ENCODE results near the gene FADS1.

The FADS1 gene

DNA sequence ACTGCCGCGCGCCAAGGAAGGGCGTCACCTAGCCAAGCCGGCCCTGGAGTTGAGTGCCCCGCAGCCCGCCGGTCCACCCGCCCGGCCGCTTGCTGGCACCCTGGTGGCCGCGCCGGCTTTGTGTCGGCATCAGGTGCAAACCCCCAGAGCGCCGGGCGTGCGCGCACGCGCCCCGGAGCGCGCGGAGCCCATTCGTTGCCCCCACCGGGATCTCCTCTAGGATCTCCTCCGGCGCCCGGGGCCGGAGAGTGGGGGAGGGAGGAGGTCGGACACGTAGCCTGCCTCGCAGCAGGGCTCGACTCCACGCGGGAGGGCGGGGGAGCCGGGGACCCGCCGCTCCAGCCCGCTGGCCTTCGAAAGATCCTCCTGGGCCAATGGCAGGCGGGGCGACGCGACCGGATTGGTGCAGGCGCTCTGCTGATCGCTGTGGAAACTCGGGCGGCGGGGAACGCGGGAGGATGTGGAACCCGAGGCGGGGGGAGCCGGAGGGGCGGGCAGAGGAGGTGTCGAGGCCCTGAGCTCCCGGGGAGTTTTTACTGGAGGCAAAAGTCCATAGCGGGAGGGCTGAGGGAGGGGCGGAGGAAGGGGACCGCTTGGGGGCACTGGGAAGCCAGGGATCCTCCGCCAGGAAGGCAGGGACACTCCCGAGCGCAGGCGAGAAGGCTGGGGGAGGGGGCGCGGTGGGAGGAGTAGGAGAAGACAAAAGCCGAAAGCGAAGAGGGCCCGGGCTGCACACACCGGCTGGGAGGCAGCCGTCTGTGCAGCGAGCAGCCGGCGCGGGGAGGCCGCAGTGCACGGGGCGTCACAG is 11.0 kb upstream of the FADS1 start, which contains the start of gene FADS2:
Gene FADS2, plus strand, starts transcription at position 730 of the 808 bp plus-strand sequence. CDS start 91 bp downstream, outside the sequence.
- peak in 1 of 2 donors; percentile 14 for DNase-seq (ENCODE audit: low read depth in 2 of 2)

DNA sequence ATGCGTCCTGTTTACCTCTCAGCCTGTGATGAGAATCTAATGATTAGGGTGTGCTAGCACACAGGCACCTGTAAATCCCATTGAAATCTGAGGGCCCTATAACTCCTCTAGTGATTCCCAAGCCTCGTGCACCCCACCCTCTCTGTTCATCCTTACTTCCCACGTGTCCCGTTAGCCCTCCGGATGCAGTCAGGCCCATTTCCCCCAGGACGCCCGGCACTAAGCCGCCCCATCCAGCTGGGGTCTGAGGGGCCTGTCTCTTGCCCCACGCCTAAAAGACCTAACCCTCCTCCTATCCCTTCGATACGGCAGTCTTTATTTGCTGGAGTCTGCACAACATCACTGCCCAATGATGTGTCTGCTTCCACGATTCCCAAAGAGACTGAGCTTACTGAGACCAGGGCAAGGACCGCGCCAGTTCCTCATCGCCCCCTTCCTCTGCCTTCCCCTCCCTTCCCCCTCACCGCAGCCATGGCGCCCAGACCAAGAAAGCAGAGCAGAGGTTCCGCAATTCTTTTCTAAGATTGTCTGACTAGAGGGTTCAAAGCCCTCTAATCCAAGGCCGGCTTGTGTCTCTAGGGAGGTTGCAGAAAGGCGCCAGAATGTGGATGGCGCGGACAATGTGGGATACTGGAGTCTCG is 10.2 kb upstream of the FADS1 start:
- DNase-seq (ENCODE audit: low read depth in 2 of 2): no peak

DNA sequence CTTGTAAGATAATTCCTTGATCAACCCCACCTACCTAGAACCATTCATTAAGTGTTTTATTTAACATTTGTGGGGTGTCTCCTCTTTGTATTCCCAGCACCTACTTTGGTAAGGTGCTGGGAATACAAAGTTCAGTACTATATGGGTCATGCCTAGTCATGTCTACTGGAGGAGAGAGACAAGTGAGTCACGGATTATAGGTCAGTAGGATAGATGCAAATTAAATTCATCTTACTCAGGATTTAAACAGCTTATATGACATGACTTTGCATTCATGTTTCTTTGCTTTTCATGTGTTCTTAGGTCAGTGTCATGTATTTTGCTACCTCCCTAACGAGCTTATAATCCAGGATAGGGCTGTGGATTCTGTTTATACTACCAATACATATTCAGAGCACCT is 3.4 kb upstream of the FADS1 start:
- DNase-seq (ENCODE audit: low read depth in 2 of 2): no peak

DNA sequence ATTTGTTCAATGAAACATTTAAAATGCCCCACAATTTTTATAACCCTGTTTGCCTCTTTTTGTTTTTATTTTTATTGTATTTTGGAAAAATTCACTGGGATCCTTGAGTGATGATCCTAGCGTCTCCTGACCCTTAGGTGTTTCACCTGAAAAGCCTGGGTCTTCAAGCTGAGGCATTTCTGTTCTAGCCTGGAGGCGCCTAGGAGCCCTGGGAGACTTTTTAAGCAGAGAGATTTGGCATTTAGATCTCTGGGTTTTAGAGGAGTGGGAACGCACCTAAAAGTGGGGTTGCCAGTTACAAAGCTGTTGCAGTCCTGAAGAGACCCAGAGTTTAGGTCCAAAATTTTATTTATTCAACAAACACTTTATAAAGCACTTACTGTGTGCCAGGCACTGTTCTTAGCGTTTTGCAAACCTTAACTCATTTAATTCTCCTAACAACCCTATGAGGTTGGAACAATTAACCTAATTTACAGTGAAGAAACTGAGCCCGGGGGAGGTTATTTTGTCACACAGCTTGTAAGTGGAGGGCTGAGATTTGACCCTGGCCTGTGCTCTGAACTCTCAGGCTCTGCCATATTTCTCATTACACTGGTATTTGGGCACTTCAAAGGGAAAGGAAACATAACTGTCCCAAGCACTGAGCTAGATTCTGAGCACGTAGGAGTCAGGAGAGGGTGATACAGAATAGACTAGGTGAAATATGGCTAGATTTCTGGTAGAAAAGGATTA is 834 bp upstream of the FADS1 start:
- no peak for DNase-seq (ENCODE audit: low read depth in 2 of 2)

DNA sequence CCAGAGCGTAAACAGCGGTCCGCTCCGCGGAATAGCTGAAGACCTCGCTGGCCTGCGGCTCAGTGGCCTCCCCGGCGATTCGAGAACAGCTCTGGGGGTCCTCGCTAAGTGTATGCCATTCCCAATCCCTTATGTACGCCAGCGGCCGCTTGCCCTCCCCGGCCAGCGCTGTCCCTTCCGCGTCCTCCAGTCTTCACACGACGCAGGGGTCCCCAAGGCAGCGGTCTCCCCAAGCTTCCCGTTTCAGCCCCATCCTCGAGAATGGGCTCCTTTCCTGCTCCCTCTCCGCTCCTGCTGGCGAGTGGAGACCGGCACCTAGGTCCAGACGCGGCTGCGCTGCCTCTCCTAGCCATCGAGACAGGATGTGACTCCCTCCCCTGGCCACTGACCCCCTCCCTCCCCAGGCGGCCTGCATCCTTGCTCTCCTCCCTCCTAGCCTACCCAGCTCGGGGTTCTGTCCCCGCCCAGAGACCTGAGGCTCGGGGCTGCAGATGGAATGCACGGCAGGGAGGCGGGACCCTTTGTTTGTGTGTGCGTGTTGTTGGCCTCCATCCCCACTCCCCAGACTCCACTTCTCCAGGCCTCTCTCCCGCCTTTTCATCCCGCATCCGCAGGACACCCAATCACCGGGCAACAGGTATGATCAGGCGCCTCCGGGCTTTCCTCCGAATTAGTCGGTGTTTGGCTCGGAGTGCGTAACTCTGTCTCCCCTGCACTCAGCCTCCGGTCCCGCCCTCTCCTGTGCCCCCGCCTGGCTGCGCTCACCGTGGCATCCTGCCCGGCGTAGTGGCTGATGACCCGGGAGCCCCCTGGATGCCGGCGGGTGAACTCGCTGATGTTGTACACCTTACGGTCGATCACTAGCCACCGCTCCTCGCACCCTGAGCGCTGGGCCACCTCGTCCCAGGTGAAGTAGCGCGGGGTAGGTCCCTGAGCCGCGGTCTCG is 740 bp downstream of the FADS1 start:
- no peak for DNase-seq (ENCODE audit: low read depth in 2 of 2)

DNA sequence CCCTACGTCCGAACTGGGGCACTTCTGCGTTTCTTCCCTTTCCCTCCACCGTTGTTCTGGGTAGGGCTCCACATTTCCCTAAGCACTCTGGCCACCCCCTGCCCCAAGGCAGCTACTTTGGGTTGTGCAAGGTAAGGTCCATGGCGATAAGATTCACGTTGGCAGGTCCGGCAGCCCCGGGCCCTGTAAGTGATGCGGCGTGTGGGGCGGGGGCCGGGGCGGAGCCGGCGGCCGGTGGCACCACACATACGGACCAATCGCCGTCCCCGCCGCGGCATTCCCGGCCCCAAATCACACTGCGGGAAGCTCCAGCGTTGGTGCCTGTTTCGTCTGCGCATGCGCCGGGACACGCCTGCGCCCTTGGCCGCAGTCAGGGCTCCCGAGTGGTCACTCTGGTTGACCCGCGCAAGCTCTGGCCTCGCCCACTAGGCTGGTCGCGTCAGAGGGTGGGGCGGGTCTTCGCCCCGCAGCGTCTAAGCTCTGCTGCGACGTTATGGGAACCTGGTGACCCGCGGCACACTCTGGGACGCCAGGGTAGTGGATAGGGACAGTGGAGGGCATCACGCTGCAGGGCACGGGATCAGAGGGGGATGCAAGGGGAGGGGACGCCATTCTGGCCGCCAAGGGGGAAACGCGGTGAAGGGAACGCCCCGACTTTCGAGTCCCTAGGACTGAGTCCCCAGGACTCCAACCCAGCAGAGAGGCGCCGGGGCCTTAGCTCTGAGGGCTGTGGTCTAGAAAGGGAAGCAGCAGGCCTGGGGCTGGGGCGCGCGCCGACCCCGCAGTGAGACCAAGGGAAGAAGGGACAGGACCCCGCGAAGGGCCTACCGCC is 1.6 kb downstream of the FADS1 start:
- DNase-seq (ENCODE audit: low read depth in 2 of 2): no peak

DNA sequence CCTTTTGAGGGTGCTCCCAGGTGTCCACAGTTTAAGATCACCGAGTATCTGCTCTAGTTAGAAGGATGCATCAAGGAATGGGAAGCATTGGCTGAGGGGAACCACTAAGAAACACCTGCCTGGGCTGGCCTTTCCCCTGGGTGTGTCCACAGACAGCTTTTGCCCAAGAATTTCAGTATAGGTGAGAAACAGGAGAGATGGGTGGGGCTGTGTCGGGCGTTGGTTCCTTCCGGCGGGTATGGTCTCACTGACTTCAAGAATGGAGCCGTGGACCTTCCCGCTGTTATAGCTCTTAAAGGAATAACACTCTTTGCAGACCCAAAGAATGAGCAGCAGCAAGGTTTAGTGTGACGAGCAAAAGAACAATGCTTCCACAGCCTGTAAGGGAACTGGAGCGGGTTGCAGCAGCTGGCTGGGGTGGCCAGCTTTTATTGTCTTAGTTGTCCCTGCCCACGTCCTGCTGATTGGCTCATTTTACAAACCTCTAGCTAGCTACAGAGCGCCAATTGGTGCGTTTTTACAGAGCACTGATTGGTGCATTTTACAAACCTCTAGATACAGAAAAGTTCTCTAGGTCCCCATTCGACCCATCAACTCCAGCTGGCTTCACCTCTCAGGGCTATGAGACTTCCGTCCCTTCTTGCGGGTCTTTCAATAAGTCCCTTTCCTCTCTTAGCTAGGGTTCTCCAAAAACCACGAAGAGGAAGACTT is 2.4 kb downstream of the FADS1 start:
- no peak for DNase-seq (ENCODE audit: low read depth in 2 of 2)

DNA sequence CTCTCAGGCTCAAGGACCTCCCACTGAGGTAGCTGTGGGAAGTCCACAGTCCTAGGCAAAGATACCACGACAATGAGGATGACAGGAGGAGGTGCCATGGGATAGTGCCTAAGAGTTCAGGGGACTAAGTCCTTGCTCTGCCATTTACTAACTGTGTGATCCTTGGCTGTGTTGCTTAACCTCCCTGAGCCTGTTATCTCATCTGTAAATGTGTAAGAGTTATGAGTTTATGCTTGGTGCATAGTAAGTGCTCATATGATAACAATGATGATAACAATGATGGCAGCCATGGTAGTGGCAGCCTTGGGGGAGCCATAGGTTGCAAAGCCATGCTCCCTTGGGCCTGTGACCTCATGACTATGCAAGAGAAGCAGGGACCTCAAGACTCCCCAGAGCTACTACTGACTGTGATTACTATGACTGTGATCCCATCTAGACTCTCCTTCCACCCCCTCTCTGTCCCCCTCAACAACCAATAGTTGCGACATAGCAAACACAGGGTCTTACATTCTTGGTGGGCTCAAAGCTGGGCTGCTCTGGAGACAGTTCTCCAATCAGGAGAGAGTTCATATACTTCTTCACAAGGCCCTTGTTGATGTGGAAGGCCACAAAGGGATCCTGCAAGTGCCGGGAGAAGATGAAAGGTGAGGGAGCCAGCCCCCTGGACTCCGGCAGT is 3.9 kb downstream of the FADS1 start:
- DNase-seq (ENCODE audit: low read depth in 2 of 2): no peak

DNA sequence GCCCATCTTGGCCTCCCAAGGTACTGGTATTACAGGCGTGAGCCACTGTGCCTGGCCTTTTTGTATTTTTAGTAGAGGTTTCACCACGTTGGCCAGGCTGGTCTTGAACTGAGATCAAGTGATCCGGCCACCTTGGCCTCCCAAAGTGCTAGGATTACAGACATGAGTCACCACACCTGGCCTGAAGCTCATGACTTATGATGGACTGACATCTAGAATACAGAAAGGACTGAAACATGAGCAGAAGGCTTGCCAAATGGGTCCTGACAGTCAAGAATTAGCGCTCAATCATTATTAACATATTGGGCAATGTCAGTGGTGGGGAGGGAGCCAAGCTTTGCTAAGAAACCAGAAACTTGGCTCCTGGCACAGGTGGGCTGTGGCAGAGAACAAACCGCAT is 5.0 kb downstream of the FADS1 start:
- DNase-seq (ENCODE audit: low read depth in 2 of 2): no peak

DNA sequence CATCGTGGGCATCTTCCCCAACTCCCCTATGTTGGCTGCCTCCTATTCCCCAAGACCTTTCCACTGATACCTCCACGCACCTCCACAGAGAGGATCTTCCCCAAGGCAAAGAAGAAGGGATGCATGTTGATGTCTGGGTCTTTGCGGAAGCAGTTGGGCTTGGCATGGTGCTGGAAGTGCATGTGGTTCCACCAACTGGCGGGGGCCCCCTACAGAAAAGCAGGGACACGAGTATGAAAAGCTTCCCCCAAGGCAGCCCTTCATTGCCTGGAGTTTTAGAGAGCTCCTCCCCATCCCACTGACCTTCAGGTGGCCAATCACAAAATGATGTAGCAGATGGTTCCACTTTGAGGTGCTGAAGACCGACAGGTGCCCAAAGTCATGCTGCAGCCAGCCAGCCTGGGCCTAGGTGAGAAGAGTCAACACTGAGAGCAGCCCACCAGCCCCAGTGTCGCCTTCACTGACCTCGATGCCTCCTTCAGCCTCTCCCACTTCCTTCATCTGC is 6.1 kb downstream of the FADS1 start:
- DNase-seq (ENCODE audit: low read depth in 2 of 2): no peak

DNA sequence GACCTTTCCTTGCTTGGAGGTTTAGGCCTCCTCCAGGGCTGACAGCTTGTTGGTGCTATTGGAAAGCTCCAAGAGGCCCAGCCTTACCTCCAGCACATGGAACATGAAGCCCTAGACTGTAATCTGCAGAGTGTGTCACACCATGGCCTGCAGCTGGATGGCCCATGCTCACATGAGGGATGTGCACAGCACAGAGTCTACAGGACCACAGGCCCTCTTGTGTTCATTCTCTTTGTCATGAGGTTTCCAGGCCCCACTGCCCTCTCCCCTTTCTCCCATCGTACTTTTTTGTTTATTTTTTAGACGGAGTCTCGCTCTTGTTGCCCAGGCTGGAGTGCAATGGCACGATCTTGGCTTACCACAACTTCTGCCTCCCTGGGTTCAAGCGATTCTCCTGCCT is 10.0 kb downstream of the FADS1 start:
- no peak for DNase-seq (ENCODE audit: low read depth in 2 of 2)

DNA sequence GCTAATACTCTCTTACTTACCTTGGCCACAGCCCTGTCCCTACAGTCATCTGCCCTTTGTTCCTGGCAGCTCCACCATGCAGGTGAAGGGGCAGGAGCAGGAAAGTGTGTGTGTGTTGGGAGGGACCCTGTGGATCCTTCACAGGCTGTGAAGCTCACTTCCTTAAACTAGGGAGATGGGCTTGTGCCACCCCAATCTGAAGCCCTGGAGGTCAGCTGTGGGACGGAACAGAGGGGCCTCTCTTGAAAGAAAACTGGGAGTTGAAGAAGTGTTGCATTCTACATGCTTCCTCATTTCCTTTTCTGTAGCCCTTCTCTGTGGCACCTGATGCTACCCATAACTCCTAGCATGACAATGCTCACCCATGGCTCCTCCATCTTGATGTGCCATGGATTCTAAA is 11.7 kb downstream of the FADS1 start:
- no peak for DNase-seq (ENCODE audit: low read depth in 2 of 2)

DNA sequence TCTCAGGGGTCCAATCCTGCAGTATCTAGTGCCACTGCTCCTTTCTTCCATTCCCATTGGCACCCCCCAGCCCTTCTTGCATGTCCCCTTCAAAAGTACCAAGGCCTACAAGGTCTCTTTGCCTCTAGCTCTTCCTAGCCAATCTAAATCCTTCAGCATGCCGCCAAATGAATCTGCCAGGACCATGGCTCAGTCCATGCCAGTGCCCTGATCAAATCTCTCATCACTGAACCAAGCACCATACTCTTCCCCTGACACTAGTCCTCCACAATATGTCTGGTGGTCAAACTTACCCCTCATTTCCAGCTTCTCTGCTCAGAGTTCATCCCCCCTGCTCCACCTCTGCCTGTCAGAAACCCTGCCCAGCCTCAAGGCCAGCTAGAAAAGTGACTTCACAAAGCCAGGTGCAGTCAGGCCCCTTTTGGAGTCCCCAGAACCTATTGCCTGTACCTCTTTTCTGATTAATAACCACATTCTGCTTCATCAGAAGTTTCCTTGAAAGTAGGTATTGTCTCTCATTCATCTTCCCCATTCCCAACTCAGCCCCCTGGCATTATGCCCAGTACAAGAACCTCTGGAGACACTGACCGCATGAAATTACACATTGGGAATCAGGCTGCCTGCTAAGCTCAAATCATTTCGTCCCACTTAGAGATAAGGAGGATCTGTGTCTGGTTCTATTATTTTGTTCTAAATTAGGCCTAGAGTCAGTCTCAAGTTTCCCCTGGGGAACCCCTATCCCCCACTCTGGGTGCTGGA is 12.7 kb downstream of the FADS1 start:
- DNase-seq (ENCODE audit: low read depth in 2 of 2): no peak

DNA sequence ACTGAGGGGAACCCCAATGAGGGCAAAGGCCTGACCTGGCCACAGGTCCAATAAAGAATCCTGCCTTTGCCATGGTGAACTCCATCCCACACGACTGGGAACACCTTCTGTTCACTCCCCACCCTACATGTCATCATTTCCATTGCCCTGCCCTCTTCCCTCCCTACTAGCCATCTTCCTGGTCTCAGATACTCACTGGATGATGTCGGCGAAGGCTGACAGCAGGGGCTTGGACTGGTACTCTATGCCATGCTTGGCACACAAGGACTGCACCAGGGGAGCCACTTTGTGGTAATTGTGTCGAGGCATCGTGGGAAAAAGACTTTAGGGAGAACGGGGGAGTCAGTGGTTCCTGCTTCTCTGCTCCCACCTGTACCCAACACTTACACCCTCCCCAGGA is 14.2 kb downstream of the FADS1 start:
- no peak for DNase-seq (ENCODE audit: low read depth in 2 of 2)

DNA sequence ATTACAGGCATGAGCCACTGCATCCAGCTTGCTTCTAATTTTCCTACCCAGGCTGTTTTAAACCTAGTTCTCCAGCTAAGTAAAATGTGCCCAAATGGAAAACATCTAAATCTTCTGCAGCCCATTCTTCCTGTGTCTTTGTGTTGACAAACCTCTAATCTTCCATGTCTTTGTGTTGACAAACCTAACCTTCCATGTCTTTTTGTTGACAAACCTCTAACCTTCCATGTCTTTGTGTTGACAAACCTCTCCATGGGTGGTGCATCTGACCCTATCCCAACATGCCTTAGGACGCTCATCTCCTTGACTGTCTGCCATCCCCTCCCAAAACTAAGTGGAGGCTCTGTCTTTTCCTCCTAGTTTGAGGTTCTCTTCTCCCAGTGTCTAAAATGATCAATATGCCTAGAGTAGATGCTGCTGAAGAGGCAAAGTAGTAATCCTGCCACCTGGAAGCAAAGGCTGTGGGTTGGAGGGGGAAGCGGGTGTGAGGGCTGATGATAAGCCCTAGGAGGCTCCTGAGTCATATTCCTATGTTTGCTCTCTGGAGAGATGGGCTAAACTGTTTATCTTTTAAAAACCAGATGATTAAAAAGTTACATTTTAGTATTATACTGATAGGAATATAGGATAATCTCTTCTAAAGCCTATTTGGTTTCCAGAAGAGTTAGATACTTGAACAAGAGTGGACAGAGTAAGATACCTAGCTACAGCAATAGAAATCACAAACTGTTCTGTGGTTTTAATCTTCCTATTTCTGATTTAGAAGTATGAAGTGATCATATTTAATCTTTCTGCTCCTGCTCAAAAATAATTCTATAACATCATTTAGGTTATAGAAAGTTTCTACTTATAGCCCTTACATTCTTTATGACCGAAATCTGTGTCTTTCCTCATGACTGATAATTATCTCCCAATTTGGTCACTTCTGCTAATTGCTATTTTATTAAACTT is 16.2 kb downstream of the FADS1 start:
- DNase-seq (ENCODE audit: low read depth in 2 of 2): no peak

DNA sequence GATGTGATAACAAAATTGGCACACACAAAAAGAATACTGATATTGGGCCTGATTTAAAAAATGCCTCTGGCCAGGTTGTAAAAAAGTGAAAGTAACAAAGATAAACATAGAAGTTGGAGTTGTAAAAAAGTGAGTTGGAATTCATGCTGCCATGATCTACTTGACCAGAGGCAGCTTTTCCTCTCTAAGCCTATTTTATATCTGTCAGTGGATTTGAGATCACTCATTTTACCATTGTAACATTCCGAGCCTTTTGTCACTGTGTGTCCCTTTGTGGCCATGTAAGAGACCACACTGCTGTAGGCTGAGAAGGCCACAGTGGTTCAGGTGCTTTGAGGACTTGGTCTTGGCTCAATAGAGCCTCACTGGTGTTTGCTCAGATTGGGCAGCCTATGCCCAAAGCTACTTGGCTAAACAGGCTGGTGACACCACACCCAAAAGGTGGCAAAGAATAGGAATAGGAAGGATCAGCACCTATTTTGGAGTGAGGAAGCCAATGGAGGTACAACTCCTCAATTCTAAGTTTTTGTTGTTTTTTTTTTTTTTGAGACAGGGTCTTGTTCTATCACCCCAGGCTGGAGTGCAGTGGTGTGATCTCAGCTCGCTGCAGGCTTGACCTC is 17.0 kb downstream of the FADS1 start:
- DNase-seq (ENCODE audit: low read depth in 2 of 2): no peak

All from stimulated activated CD4-positive, alpha-beta T cell treated with anti-CD3 and anti-CD28 coated beads, Interleukin-1b, Interleukin-23, amount 100 ng/mL, for 1 hour (primary cell).